Esophagus muscularis mucosa (tissue), 4 donors: ENCODE results near the gene CSE1L. TPM values are rescaled to one million over a fixed set of nuclear protein-coding genes. Genes with fewer than 3 reads are reported as not detected.
"Not testable (repeated sequence)": the region's sequence is repeated elsewhere in the genome, so short reads cannot be mapped to it uniquely, and the experiment has no call there.

Experiments used
- DNase-seq: peaks from one replicate; pipeline ENCODE4 v3.0.0-alpha.2; 2017; ENCODE audit errors: extremely low spot score
- H3K27ac ChIP-seq, 4 donors: fragments of 200-600 bp; sonication (generic); replicated peaks in 1 of 4; 1 replicate in 3 of 4; 2 replicates in 1 of 4; pipeline ENCODE4 v1.5.1; 2016 to 2019; ENCODE audit warnings: mild to moderate bottlenecking in 1 of 4
- H3K27me3 ChIP-seq, 4 donors: fragments of 200-600 bp; sonication (generic); one replicate each; pipeline versions ENCODE4 v1.5.1 to v1.6.0; 2016 to 2019
- H3K36me3 ChIP-seq, 4 donors: fragments of 200-600 bp; sonication (generic); one replicate each; pipeline ENCODE4 v1.5.1; 2016 to 2019
- H3K4me1 ChIP-seq, 4 donors: fragments of 200-600 bp; sonication (generic); one replicate each; pipeline ENCODE4 v1.5.1; 2016 to 2019
- H3K4me3 ChIP-seq, 4 donors: fragments of 200-600 bp; sonication (generic); 1 replicate in 2 of 4; 2 replicates in 2 of 4; pipeline ENCODE4 v1.5.1; 2016 to 2019; ENCODE audit warnings: mild to moderate bottlenecking in 4 of 4, moderate library complexity in 1 of 4
- H3K9me3 ChIP-seq, 4 donors: fragments of 200-600 bp; sonication (generic); 1 replicate in 3 of 4; 2 replicates in 1 of 4; pipeline ENCODE4 v1.5.1; 2016 to 2019
- CTCF ChIP-seq, 3 experiments: fragments of 200-600 bp in 2 of 3; fragments of 450-650 bp in 1 of 3; sonication (generic) in 2 of 3; IDR thresholded peaks; one replicate each; pipeline ENCODE4 v1.5.1; 2017 to 2019; ENCODE audit warnings: antibody characterized with exemption in 3 of 3, mild to moderate bottlenecking in 2 of 3, moderate library complexity in 1 of 3
- EP300 ChIP-seq: sonication (generic); formaldehyde crosslinking; IDR thresholded peaks from one replicate; pipeline ENCODE4 v1.6.1; 2017; ENCODE audit warnings: antibody characterized with exemption
- POLR2A ChIP-seq: fragments of 450-650 bp; IDR thresholded peaks from one replicate; pipeline ENCODE4 v1.6.1; 2017; ENCODE audit warnings: antibody characterized with exemption, moderate library complexity, mild to moderate bottlenecking, low read depth
- POLR2AphosphoS5 ChIP-seq, 2 donors: sonication (generic); formaldehyde crosslinking; IDR thresholded peaks; one replicate each; pipeline ENCODE4 v1.6.1; 2017; ENCODE audit warnings: antibody characterized with exemption in 2 of 2
- WGBS: methylation state at CpG from one replicate; pipeline ENCODE4 v1.1.5; 2018; 5-methylcytosine and 5-hydroxymethylcytosine counted together
- intact Hi-C: fragments of 100-400 bp; cut with DNase I; formaldehyde crosslinking; loops from one replicate; pipeline ENCODE4 v1.15.1; 2023
- total RNA-seq, 4 donors: library from RNA; depleted of rRNA; stranded (reverse); fragments of >200 nt; gene quantifications; one replicate each; pipeline versions ENCODE4 v1.1.0 to v1.2.1, GENCODE V29; 2016

The CSE1L gene
- total RNA-seq, 4 donors from 2014 or later: 33.8 to 41.3 (median 39.2) TPM

- 93% methylated on average over 1 of the region's 1 CpG for WGBS
- no peak for DNase-seq
- Histone ChIP-seq H3K27me3 (no peaks in the 10 kb centered on the region), H3K9me3 (no peaks in the 10 kb centered on the region), H3K36me3 (peaks cover 47 to 100% (median 89%) of the 10 kb centered on the region in 4 donors), H3K4me1 (no peaks in the 10 kb centered on the region), H3K27ac (no peak overlapping the region), H3K4me3 (no peak overlapping the region)
- intact Hi-C loops: no loop called here
- TF ChIP-seq EP300 (no peak), CTCF (IDR thresholded peaks at IDR 0.05) (no peak), POLR2AphosphoS5 (IDR thresholded peaks at IDR 0.05) (no peak), POLR2A (no peak)
Measured at GRCh38 chr20:49091762-49092161, 45.6 kb downstream of the CSE1L start.

DNA sequence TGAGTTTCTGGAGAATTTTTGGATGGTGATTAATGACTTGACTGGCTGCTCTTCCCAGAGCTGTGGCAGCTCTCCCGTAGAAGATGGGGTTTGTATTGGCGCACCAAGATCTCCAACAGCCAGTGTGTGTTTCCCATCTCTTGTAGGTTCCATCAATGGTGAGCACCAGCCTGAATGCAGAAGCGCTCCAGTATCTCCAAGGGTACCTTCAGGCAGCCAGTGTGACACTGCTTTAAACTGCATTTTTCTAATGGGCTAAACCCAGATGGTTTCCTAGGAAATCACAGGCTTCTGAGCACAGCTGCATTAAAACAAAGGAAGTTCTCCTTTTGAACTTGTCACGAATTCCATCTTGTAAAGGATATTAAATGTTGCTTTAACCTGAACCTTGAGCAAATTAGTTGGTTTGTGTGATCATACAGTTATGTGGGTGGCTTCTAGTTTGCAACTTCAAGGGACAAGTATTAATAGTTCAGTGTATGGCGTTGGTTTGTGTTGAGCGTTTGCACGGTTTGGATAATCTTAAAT is 50.2 kb downstream of the CSE1L start:
- no peak for TF ChIP-seq CTCF (IDR thresholded peaks at IDR 0.05)
- no peak for TF ChIP-seq POLR2A
- no peak for TF ChIP-seq EP300
- no peak for TF ChIP-seq POLR2AphosphoS5 (IDR thresholded peaks at IDR 0.05)
- 87% methylated on average over 7 of the region's 7 CpGs for WGBS

GRCh38 chr20:49097159-49097558 is 51.0 kb downstream of the CSE1L start:
- Histone ChIP-seq H3K27ac (no peak overlapping the region), H3K9me3 (no peaks in the 10 kb centered on the region), H3K27me3 (no peaks in the 10 kb centered on the region), H3K4me3 (no peak overlapping the region), H3K36me3 (peaks cover 6 to 86% (median 68%) of the 10 kb centered on the region in 4 donors), H3K4me1 (no peaks in the 10 kb centered on the region)
- DNase-seq: no peak
- intact Hi-C loops: no loop called here
- TF ChIP-seq CTCF (IDR thresholded peaks at IDR 0.05) (no peak), POLR2A (no peak), EP300 (no peak), POLR2AphosphoS5 (IDR thresholded peaks at IDR 0.05) (no peak)
- 99% methylated on average over 6 of the region's 7 CpGs for WGBS

More for the DNA sequence above, 50.2 kb downstream of the CSE1L start:
- Histone ChIP-seq H3K4me3 (no peak overlapping the region), H3K36me3 (peaks cover 8 to 86% (median 70%) of the 10 kb centered on the region in 4 donors), H3K27me3 (no peaks in the 10 kb centered on the region), H3K27ac (no peak overlapping the region), H3K4me1 (no peaks in the 10 kb centered on the region), H3K9me3 (no peaks in the 10 kb centered on the region)
- DNase-seq: no peak
- intact Hi-C loops: no loop called here

- intact Hi-C loops: no loop called here
- Histone ChIP-seq H3K27ac (no peak overlapping the region), H3K4me1 (no peaks in the 10 kb centered on the region), H3K9me3 (no peaks in the 10 kb centered on the region), H3K36me3 (peaks cover 15 to 86% (median 70%) of the 10 kb centered on the region in 4 donors), H3K4me3 (no peak overlapping the region), H3K27me3 (no peaks in the 10 kb centered on the region)
- no peak for TF ChIP-seq EP300
- TF ChIP-seq POLR2A: no peak
- no peak for TF ChIP-seq CTCF (IDR thresholded peaks at IDR 0.05)
- TF ChIP-seq POLR2AphosphoS5 (IDR thresholded peaks at IDR 0.05): no peak
- DNase-seq: no peak
- WGBS: 93% methylated on average over 4 of the region's 4 CpGs
Measured at GRCh38 chr20:49098136-49098535, 52.0 kb downstream of the CSE1L start.

- H3K36me3 ChIP-seq: peaks cover 17 to 88% (median 76%) of the 10 kb centered on the region in 4 donors
- intact Hi-C loops: no loop called here
- TF ChIP-seq EP300 (no peak), CTCF (IDR thresholded peaks at IDR 0.05) (no peak), POLR2A (no peak), POLR2AphosphoS5 (IDR thresholded peaks at IDR 0.05) (no peak)
Measured at GRCh38 chr20:49099011-49099410, 52.9 kb downstream of the CSE1L start.

DNA sequence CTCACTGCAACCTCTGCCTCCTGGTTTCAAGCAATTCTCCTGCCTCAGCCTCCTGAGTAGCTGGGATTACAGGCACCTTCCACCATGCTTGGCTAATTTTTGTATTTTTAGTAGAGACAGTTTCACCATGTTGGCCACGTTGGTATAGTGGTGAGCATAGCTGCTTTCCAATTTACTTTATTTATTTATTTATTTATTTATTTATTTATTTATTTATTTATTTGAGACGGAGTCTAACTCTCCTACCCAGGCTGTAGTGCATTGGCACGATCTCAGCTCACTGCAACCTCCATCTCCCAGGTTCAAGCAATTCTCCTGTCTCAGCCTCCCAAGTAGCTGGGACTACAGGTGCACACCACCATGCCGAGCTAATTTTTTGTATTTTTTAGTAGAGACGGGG is 54.2 kb downstream of the CSE1L start:
- H3K27ac ChIP-seq, DNase-seq, H3K4me3 ChIP-seq, H3K4me1 ChIP-seq, intact Hi-C loops, H3K9me3 ChIP-seq, H3K27me3 ChIP-seq: not testable (repeated sequence)
- WGBS: 95% methylated on average over 5 of the region's 5 CpGs
- H3K36me3 ChIP-seq: peaks cover 17 to 88% (median 73%) of the 10 kb centered on the region in 4 donors

More at GRCh38 chr20:49099011-49099410, 52.9 kb downstream of the CSE1L start:
- Histone ChIP-seq H3K27me3 (no peaks in the 10 kb centered on the region), H3K4me3 (no peak overlapping the region), H3K4me1 (no peaks in the 10 kb centered on the region), H3K27ac (no peak overlapping the region), H3K9me3 (no peaks in the 10 kb centered on the region)
- no peak for DNase-seq
- 94% methylated on average over 3 of the region's 3 CpGs for WGBS
